H1 (cell line): ENCODE data around the gene CPM. TPM values are rescaled to one million over a fixed set of nuclear protein-coding genes. Genes with fewer than 3 reads are reported as not detected.

ENCODE experiments used
- BACH1 ChIP-seq: IDR thresholded peaks from 2 replicates; pipeline ENCODE4 v1.6.1; 2012; ENCODE audit warnings: low read length, improper control_type of control experiment
- SUZ12 ChIP-seq: fragments of 200-600 bp; sonication (generic); IDR thresholded peaks from 2 replicates; pipeline ENCODE4 v1.6.1; 2012; ENCODE audit warnings: mild to moderate bottlenecking, inconsistent platforms, low read length, moderate library complexity, mixed read lengths
- polyA plus RNA-seq, 7 experiments: library from polyadenylated mRNA; depleted of rRNA in 3 of 7; stranded (reverse) in 5 of 7; unstranded in 2 of 7; fragments of >200 nt in 5 of 7; fragments of 200-250 nt in 2 of 7; gene quantifications; 1 replicate in 5 of 7; 2 replicates in 1 of 7; 4 replicates in 1 of 7; pipeline versions ENCODE4 v1.2.1 to v1.2.3, GENCODE V29; 2011 to 2013; ENCODE audit warnings: missing spikeins in 2 of 7, mixed read lengths in 2 of 7
- total RNA-seq: library from RNA; stranded (reverse); fragmentation: NEBNext Ultra II Directional; extraction: Animal tissue kit (Norgen Biotek cat#: 25700); gene quantifications from 2 replicates; pipeline ENCODE4 v1.2.1, GENCODE V29; 2021

The CPM gene
- total and polyA plus RNA-seq, 2 of the 8 experiments (the other 6 are each of a cell fraction or from before 2014, with no cell fraction given) = 0.33 to 3.1 TPM

- TF ChIP-seq BACH1 = no peak
- TF ChIP-seq SUZ12 = no peak
These were observed 31.1 kb upstream of the CPM start (continued) for GRCh38 chr12:68963856-68964745.
